ENCODE data around the gene PCK1. TPM values are rescaled to one million over a fixed set of nuclear protein-coding genes. Genes with fewer than 3 reads are reported as not detected.

PCK1 gene
- total and polyA plus RNA-seq, 2 donors (not counting 3 experiments of a cell fraction or from before 2014, with no cell fraction given) = not detected

GRCh38 chr20:57617079-57617795, 56.3 kb downstream of the PCK1 start:
- H3K4me2 ChIP-seq (ENCODE audit: insufficient read depth, low read length) = no peak overlapping the region
- CTCF ChIA-PET = interaction anchor here (0.7 kb wide), 1 partner anchor 75 kb away, joined by 3 read pairs; no protein-coding TSS in a partner anchor

More at GRCh38 chr20:57617079-57617795, 56.3 kb downstream of the PCK1 start:
- DNase-seq (ENCODE audit: low read depth, low spot score) (no peak), FAIRE-seq (no peak)
- TF ChIP-seq JUN (IDR thresholded peaks at IDR 0.05; ENCODE audit: borderline replicate concordance, insufficient read depth, insufficient read length, low read depth) = no peak
- TF ChIP-seq FOS (IDR thresholded peaks at IDR 0.05; ENCODE audit: borderline replicate concordance, insufficient read depth, low read length) = no peak
- no peak for TF ChIP-seq POLR2AphosphoS5 (IDR thresholded peaks at IDR 0.05; ENCODE audit: insufficient read depth, low read depth, low read length)
- TF ChIP-seq MAX (IDR thresholded peaks at IDR 0.05; ENCODE audit: insufficient read depth, insufficient read length) = no peak
- TF ChIP-seq EZH2 (IDR thresholded peaks at IDR 0.05; ENCODE audit: borderline replicate concordance, low read depth, low read length, severe bottlenecking) = no peak
- no peak for TF ChIP-seq POLR2A (IDR thresholded peaks at IDR 0.05; ENCODE audit: low read depth, low read length)
- no peak for TF ChIP-seq CTCF (IDR thresholded peaks at IDR 0.05; ENCODE audit: extremely low read depth in 1 of 2, insufficient read depth in 1 of 2, low read depth in 1 of 2, low read length in 2 of 2)
- TF ChIP-seq GATA2 (IDR thresholded peaks at IDR 0.05; ENCODE audit: insufficient read depth, insufficient read length, low read depth, low read length) = no peak
- TF ChIP-seq MYC (IDR thresholded peaks at IDR 0.05; ENCODE audit: low read depth, low read length) = no peak
- BruUV-seq (replicated peaks) = no TSS peak
- no peak overlapping the region for H3K9ac ChIP-seq (replicated peaks; ENCODE audit: extremely low read depth, insufficient read depth, low read length)
- H3K36me3 ChIP-seq (ENCODE audit: control insufficient read depth in 2 of 2, extremely low read depth in 1 of 2, insufficient read depth in 2 of 2, low read length in 2 of 2) = no peaks in the 10 kb centered on the region
- H3K27ac ChIP-seq (ENCODE audit: insufficient read depth, low read depth, low read length) = no peak overlapping the region
- H3K9me3 ChIP-seq (replicated peaks; ENCODE audit: control insufficient read depth, insufficient read depth, low read length) = no peaks in the 10 kb centered on the region
- POLR2A ChIA-PET = no interaction called here
- intact Hi-C loops (cut with micrococcal nuclease) (no loop called here), dilution Hi-C loops (cut with MboI; ENCODE audit: extremely low pct_ligation_motif_present, low sequenced_read_pairs) (no loop called here)
- no peaks in the 10 kb centered on the region for H3K9me1 ChIP-seq (replicated peaks; ENCODE audit: control insufficient read depth, extremely low read depth, insufficient read depth, low read length)
- H3K27me3 ChIP-seq (ENCODE audit: control insufficient read depth in 2 of 2, insufficient read depth in 2 of 2, low read length in 2 of 2) = no peaks in the 10 kb centered on the region
- H3K79me2 ChIP-seq (ENCODE audit: control insufficient read depth, insufficient read depth, low read length) = no peaks in the 10 kb centered on the region
- H2AFZ ChIP-seq (ENCODE audit: low read depth, low read length) = no peak overlapping the region
- H3K4me3 ChIP-seq (replicated peaks in 1 of 3; ENCODE audit: insufficient read depth in 1 of 3, low read depth in 1 of 3, low read length in 3 of 3) = no peak overlapping the region
- no peaks in the 10 kb centered on the region for H4K20me1 ChIP-seq (replicated peaks; ENCODE audit: control insufficient read depth, extremely low read depth, insufficient read depth, low read length)
- H3K4me1 ChIP-seq (ENCODE audit: control insufficient read depth, extremely low read depth, insufficient read depth, low read length) = no peaks in the 10 kb centered on the region

Other genes starting within 250 kb of the PCK1 start
- not detected in 2 replicates for gene SPO11, start 231.3 kb upstream of the PCK1 start, total RNA-seq
- gene SPO11, start 231.3 kb upstream of the PCK1 start, polyA plus RNA-seq = not detected in 2 replicates
- 34.1 and 37.1 TPM in 2 replicates for gene RAE1, start 209.9 kb upstream of the PCK1 start, total RNA-seq
- 38.1 and 55.8 TPM in 2 replicates for gene RAE1, start 209.9 kb upstream of the PCK1 start, polyA plus RNA-seq
- 22.1 and 27.5 TPM in 2 replicates for gene RBM38, start 169.7 kb upstream of the PCK1 start, total RNA-seq
- 37.4 and 49.0 TPM in 2 replicates for gene RBM38, start 169.7 kb upstream of the PCK1 start, polyA plus RNA-seq
- gene CTCFL, start 36.0 kb upstream of the PCK1 start, total RNA-seq = not detected in 2 replicates
- not detected in 2 replicates for gene CTCFL, start 36.0 kb upstream of the PCK1 start, polyA plus RNA-seq
- not detected in 2 replicates for gene ZBP1, start 59.3 kb downstream of the PCK1 start, total RNA-seq
- gene ZBP1, start 59.3 kb downstream of the PCK1 start, polyA plus RNA-seq = not detected in 2 replicates
- gene PMEPA1, start 148.9 kb downstream of the PCK1 start, total RNA-seq = 31.6 and 47.1 TPM in 2 replicates
- 33.2 and 53.9 TPM in 2 replicates for gene PMEPA1, start 148.9 kb downstream of the PCK1 start, polyA plus RNA-seq

Data from endothelial cell of umbilical vein (primary cell).